ENCODE data around the gene C15orf61. TPM values are rescaled to one million over a fixed set of nuclear protein-coding genes. Genes with fewer than 3 reads are reported as not detected.
A peak's percentile ranks its signal among the peaks of the same experiment; 100 is the strongest.

The C15orf61 gene
- 10 to 100 TPM; 13.6 to 15.0 TPM for total RNA-seq

GRCh38 chr15:67521029-67521782 lies at the start of gene C15orf61:
TSS of gene C15orf61 (plus strand) at chr15:67521131. CDS start at chr15:67521249, 118 bp downstream.
- intact Hi-C loops (cut with DNase I), result loop anchor here (5.0 kb wide), 1 partner anchor 316 kb away; no protein-coding TSS in a partner anchor
- Histone ChIP-seq H3K4me3 (peak within 1 kb of the TSS; percentile 64 to 85), H3K27me3 (replicated peaks; ENCODE audit: insufficient read depth) (no peaks in the 10 kb centered on the region), H3K36me3 (no peaks in the 10 kb centered on the region), H3K9me3 (no peaks in the 10 kb centered on the region), H3K27ac (peak within 1 kb of the TSS; percentile 95), H3K4me1 (replicated peaks) (peaks cover 4% of the 10 kb centered on the region)
- 0% methylated on average over 76 of the region's 94 CpGs for WGBS
- no peak for TF ChIP-seq POLR2A (IDR thresholded peaks at IDR 0.05)
- peak in 1 of 4 experiments; percentile 30 for TF ChIP-seq CTCF (IDR thresholded peaks at IDR 0.05)
- TF ChIP-seq POLR2AphosphoS5 (IDR thresholded peaks at IDR 0.05), result no peak
- DNase-seq (ENCODE audit: low spot score), result peak; percentile 87

- no peaks in the 10 kb centered on the region for H3K36me3 ChIP-seq
- DNase-seq (ENCODE audit: low spot score), result no peak
- H3K4me3 ChIP-seq, result no peak overlapping the region
- no peaks in the 10 kb centered on the region for H3K4me1 ChIP-seq (replicated peaks)
- TF ChIP-seq POLR2A (IDR thresholded peaks at IDR 0.05) (no peak), POLR2AphosphoS5 (IDR thresholded peaks at IDR 0.05) (no peak), CTCF (IDR thresholded peaks at IDR 0.05) (no peak)
- no peak overlapping the region for H3K27ac ChIP-seq
- H3K9me3 ChIP-seq, result no peaks in the 10 kb centered on the region
- H3K27me3 ChIP-seq (replicated peaks; ENCODE audit: insufficient read depth), result no peaks in the 10 kb centered on the region
- 91% methylated on average over 1 of the region's 1 CpG for WGBS
- intact Hi-C loops (cut with DNase I), result no loop called here
These were observed 48.0 kb upstream of the C15orf61 start for GRCh38 chr15:67472957-67473356.

GRCh38 chr15:67474405-67475110 lies 46.4 kb upstream of the C15orf61 start:
- H3K4me1 ChIP-seq (replicated peaks), result no peaks in the 10 kb centered on the region
- TF ChIP-seq POLR2A (IDR thresholded peaks at IDR 0.05) (no peak), POLR2AphosphoS5 (IDR thresholded peaks at IDR 0.05) (no peak), CTCF (IDR thresholded peaks at IDR 0.05) (no peak)
- intact Hi-C loops (cut with DNase I), result no loop called here
- no peaks in the 10 kb centered on the region for H3K9me3 ChIP-seq
- no peak overlapping the region for H3K4me3 ChIP-seq
- no peak overlapping the region for H3K27ac ChIP-seq
- 66% methylated on average over 5 of the region's 5 CpGs for WGBS
- no peaks in the 10 kb centered on the region for H3K36me3 ChIP-seq
- no peak for DNase-seq (ENCODE audit: low spot score)
- no peaks in the 10 kb centered on the region for H3K27me3 ChIP-seq (replicated peaks; ENCODE audit: insufficient read depth)

- intact Hi-C loops (cut with DNase I), result no loop called here
- Histone ChIP-seq H3K4me1 (replicated peaks) (no peaks in the 10 kb centered on the region), H3K27me3 (replicated peaks; ENCODE audit: insufficient read depth) (no peaks in the 10 kb centered on the region), H3K9me3 (no peaks in the 10 kb centered on the region), H3K4me3 (no peak overlapping the region), H3K27ac (no peak overlapping the region), H3K36me3 (no peaks in the 10 kb centered on the region)
- DNase-seq (ENCODE audit: low spot score), result no peak
- 86% methylated on average over 5 of the region's 5 CpGs for WGBS
- TF ChIP-seq POLR2AphosphoS5 (IDR thresholded peaks at IDR 0.05), result no peak
- TF ChIP-seq POLR2A (IDR thresholded peaks at IDR 0.05), result no peak
- TF ChIP-seq CTCF (IDR thresholded peaks at IDR 0.05), result no peak
These were observed 41.0 kb upstream of the C15orf61 start for GRCh38 chr15:67479781-67480505.
